Endothelial cell (in vitro differentiated cells): Measurements from ENCODE around the gene UGGT2. TPM values are rescaled to one million over a fixed set of nuclear protein-coding genes. Genes with fewer than 3 reads are reported as not detected.
"Not testable (repeated sequence)": the region's sequence is repeated elsewhere in the genome, so short reads cannot be mapped to it uniquely, and the experiment has no call there.

Experiments used
- DNase-seq: peaks from one replicate; pipeline ENCODE4 v3.0.0; 2021; ENCODE audit warnings: low spot score
- H3K27ac Mint-ChIP-seq: one replicate; pipeline ENCODE4 v1.8.0; 2021; ENCODE audit warnings: mixed read lengths, inconsistent platforms; ENCODE audit not compliant: unreplicated experiment
- H3K27me3 Mint-ChIP-seq: one replicate; pipeline ENCODE4 v1.8.0; 2021; ENCODE audit warnings: mild to moderate bottlenecking, moderate library complexity, mixed read lengths, inconsistent platforms; ENCODE audit not compliant: unreplicated experiment
- H3K36me3 Mint-ChIP-seq: one replicate; pipeline ENCODE4 v1.8.0; 2021; ENCODE audit warnings: mild to moderate bottlenecking, low read depth, mixed read lengths, inconsistent platforms; ENCODE audit not compliant: unreplicated experiment
- H3K4me1 Mint-ChIP-seq: one replicate; pipeline ENCODE4 v1.8.0; 2021; ENCODE audit warnings: mild to moderate bottlenecking, mixed read lengths, inconsistent platforms; ENCODE audit not compliant: unreplicated experiment
- H3K4me3 Mint-ChIP-seq: one replicate; pipeline ENCODE4 v1.8.0; 2021; ENCODE audit warnings: mild to moderate bottlenecking, mixed read lengths, inconsistent platforms; ENCODE audit not compliant: unreplicated experiment
- H3K9me3 Mint-ChIP-seq: one replicate; pipeline ENCODE4 v1.8.0; 2021; ENCODE audit warnings: mixed read lengths, inconsistent platforms; ENCODE audit not compliant: unreplicated experiment
- CTCF ChIP-seq: fragments of 200-600 bp; sonication (generic); IDR thresholded peaks from one replicate; pipeline ENCODE4 v1.5.0; 2021; ENCODE audit warnings: antibody characterized with exemption; ENCODE audit not compliant: unreplicated experiment
- total RNA-seq: library from RNA; stranded (reverse); fragmentation: NEBNext Ultra II Directional; extraction: Animal tissue kit (Norgen Biotek cat#: 25700); gene quantifications from one replicate; pipeline ENCODE4 v1.2.1, GENCODE V29; 2021; ENCODE audit not compliant: unreplicated experiment

Gene UGGT2
- total RNA-seq, 1 donor from 2014 or later: 23.7 TPM

GRCh38 chr13:96002322-96003131 lies 50.7 kb downstream of the UGGT2 start:
- Mint-ChIP-seq H3K9me3 (no peaks in the 10 kb centered on the region), H3K27ac (no peak overlapping the region), H3K4me3 (no peak overlapping the region), H3K27me3 (no peaks in the 10 kb centered on the region), H3K36me3 (peaks cover 14% of the 10 kb centered on the region), H3K4me1 (peaks cover 6% of the 10 kb centered on the region)
- no peak for TF ChIP-seq CTCF
- no peak for DNase-seq

- no peak for TF ChIP-seq CTCF
- Mint-ChIP-seq H3K27me3 (peaks cover 1% of the 10 kb centered on the region), H3K27ac (no peak overlapping the region), H3K9me3 (no peaks in the 10 kb centered on the region), H3K4me3 (no peak overlapping the region), H3K4me1 (peaks cover 6% of the 10 kb centered on the region), H3K36me3 (no peaks in the 10 kb centered on the region)
- no peak for DNase-seq
These were observed 53.1 kb downstream of the UGGT2 start for GRCh38 chr13:96000069-96000468.

DNA sequence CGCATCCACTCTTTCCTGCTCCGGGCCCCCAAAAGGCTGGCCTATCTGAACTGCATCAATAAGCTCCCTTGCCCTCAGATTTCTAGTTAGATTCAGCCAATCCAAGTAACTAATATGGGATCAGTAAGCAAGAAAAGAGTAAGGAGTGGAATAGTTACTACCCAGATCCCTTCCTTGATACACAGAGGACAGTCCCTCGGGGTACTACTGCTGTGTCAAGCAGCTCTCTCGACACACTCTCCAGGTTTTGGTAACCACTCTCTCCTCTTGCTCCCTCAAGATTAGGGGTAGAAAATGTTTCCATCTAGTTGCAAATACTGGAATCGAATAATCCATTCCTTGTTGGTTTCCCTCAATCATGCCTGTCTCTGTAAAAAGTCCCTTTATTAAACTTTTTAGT lies 65.4 kb downstream of the UGGT2 start:
- no peak for TF ChIP-seq CTCF
- no peak for DNase-seq
- no peaks in the 10 kb centered on the region for H3K4me1 Mint-ChIP-seq
- no peak overlapping the region for H3K4me3 Mint-ChIP-seq
- H3K9me3 Mint-ChIP-seq: no peaks in the 10 kb centered on the region
- H3K27me3 Mint-ChIP-seq: peaks cover 2% of the 10 kb centered on the region
- H3K36me3 Mint-ChIP-seq: no peaks in the 10 kb centered on the region
- no peak overlapping the region for H3K27ac Mint-ChIP-seq

- Mint-ChIP-seq H3K27me3 (no peaks in the 10 kb centered on the region), H3K4me3 (no peak overlapping the region), H3K36me3 (peaks cover 6% of the 10 kb centered on the region), H3K9me3 (no peaks in the 10 kb centered on the region), H3K4me1 (no peaks in the 10 kb centered on the region), H3K27ac (no peak overlapping the region)
- DNase-seq: no peak
- TF ChIP-seq CTCF: no peak
These were observed 71.1 kb downstream of the UGGT2 start for GRCh38 chr13:95982144-95982543.

- H3K27ac Mint-ChIP-seq, H3K9me3 Mint-ChIP-seq: not testable (repeated sequence)
These were observed 80.5 kb downstream of the UGGT2 start for GRCh38 chr13:95972651-95973050.

More at GRCh38 chr13:95972651-95973050, 80.5 kb downstream of the UGGT2 start:
- H3K36me3 Mint-ChIP-seq, H3K4me1 Mint-ChIP-seq, DNase-seq, H3K4me3 Mint-ChIP-seq, H3K27me3 Mint-ChIP-seq: not testable (repeated sequence)
